Liver (tissue), 9 donors: Measurements from ENCODE around the gene DDN. TPM values are rescaled to one million over a fixed set of nuclear protein-coding genes. Genes with fewer than 3 reads are reported as not detected.

Experiments used
- DNase-seq: peaks from one replicate; pipeline ENCODE4 v3.0.0-alpha.2; 2017; ENCODE audit warnings: low spot score
- H3K27ac ChIP-seq, 2 donors: one replicate each; pipeline ENCODE4 v1.7.0; 2013; ENCODE audit warnings: inconsistent platforms in 2 of 2, low read length in 2 of 2, control low read depth in 1 of 2, low read depth in 1 of 2, mild to moderate bottlenecking in 1 of 2
- H3K27me3 ChIP-seq, 4 donors: one replicate each; pipeline versions ENCODE4 v1.6.1 to v1.7.0; 2013; ENCODE audit warnings: low read length in 3 of 4, inconsistent platforms in 1 of 4, mild to moderate bottlenecking in 1 of 4, moderate library complexity in 1 of 4; ENCODE audit not compliant: control insufficient read depth in 4 of 4, insufficient read depth in 4 of 4
- H3K36me3 ChIP-seq, 4 donors: one replicate each; pipeline versions ENCODE4 v1.6.1 to v1.7.0; 2013; ENCODE audit warnings: low read length in 3 of 4, mild to moderate bottlenecking in 3 of 4, low read depth in 1 of 4, moderate library complexity in 1 of 4; ENCODE audit not compliant: control insufficient read depth in 4 of 4, insufficient read depth in 3 of 4
- H3K4me1 ChIP-seq, 4 donors: one replicate each; pipeline versions ENCODE4 v1.6.1 to v1.7.0; 2013; ENCODE audit warnings: low read length in 3 of 4, mild to moderate bottlenecking in 3 of 4, moderate library complexity in 1 of 4; ENCODE audit not compliant: control insufficient read depth in 4 of 4, insufficient read depth in 4 of 4
- H3K4me3 ChIP-seq, 3 donors: one replicate each; pipeline versions ENCODE4 v1.6.1 to v1.7.0; 2013; ENCODE audit warnings: low read length in 3 of 3, control low read depth in 1 of 3, low read depth in 1 of 3, mild to moderate bottlenecking in 1 of 3
- H3K9ac ChIP-seq, 2 donors: one replicate each; pipeline ENCODE4 v1.7.0; 2013; ENCODE audit warnings: low read length in 2 of 2, mild to moderate bottlenecking in 2 of 2, moderate library complexity in 2 of 2, control low read depth in 1 of 2, low read depth in 1 of 2
- H3K9me3 ChIP-seq, 4 donors: one replicate each; pipeline versions ENCODE4 v1.6.1 to v1.7.0; 2013; ENCODE audit warnings: low read length in 3 of 4; ENCODE audit not compliant: control insufficient read depth in 4 of 4
- EGR1 ChIP-seq, 2 donors: IDR thresholded peaks; 2 replicates each; pipeline ENCODE4 v1.6.1; 2016 to 2018; ENCODE audit warnings: antibody characterized with exemption in 2 of 2, low read depth in 2 of 2
- FOXA1 ChIP-seq: IDR thresholded peaks from 2 replicates; pipeline ENCODE4 v1.6.1; 2016; ENCODE audit warnings: antibody characterized with exemption
- FOXA2 ChIP-seq: IDR thresholded peaks from 2 replicates; pipeline ENCODE4 v1.6.1; 2016; ENCODE audit warnings: antibody characterized with exemption
- GABPA ChIP-seq, 2 donors: IDR thresholded peaks in 1 of 2; conservative IDR thresholded peaks in 1 of 2; 2 replicates each; pipeline ENCODE4 v1.6.1; 2016; ENCODE audit warnings: antibody characterized with exemption in 2 of 2, mild to moderate bottlenecking in 1 of 2, moderate library complexity in 1 of 2
- HNF4A ChIP-seq, 2 donors: conservative IDR thresholded peaks; 2 replicates each; pipeline ENCODE4 v1.6.1; 2016; ENCODE audit warnings: antibody characterized with exemption in 2 of 2, mild to moderate bottlenecking in 2 of 2
- HNF4G ChIP-seq: IDR thresholded peaks from 2 replicates; pipeline ENCODE4 v1.6.1; 2016; ENCODE audit warnings: antibody characterized with exemption
- JUND ChIP-seq, 2 donors: IDR thresholded peaks; 2 replicates each; pipeline ENCODE4 v1.6.1; 2016; ENCODE audit warnings: antibody characterized with exemption in 2 of 2
- NR2F2 ChIP-seq: IDR thresholded peaks from 2 replicates; pipeline ENCODE4 v1.6.1; 2016; ENCODE audit warnings: antibody characterized with exemption
- RAD21 ChIP-seq, 2 donors: IDR thresholded peaks; 2 replicates each; pipeline ENCODE4 v1.6.1; 2016; ENCODE audit warnings: antibody characterized with exemption in 2 of 2, mild to moderate bottlenecking in 2 of 2
- RXRA ChIP-seq, 2 donors: IDR thresholded peaks; 2 replicates each; pipeline ENCODE4 v1.6.1; 2017 to 2018; ENCODE audit warnings: antibody characterized with exemption in 2 of 2, mild to moderate bottlenecking in 1 of 2
- SP1 ChIP-seq: IDR thresholded peaks from 2 replicates; pipeline ENCODE4 v1.6.1; 2018; ENCODE audit warnings: antibody characterized with exemption, mild to moderate bottlenecking
- TAF1 ChIP-seq: conservative IDR thresholded peaks from 2 replicates; pipeline ENCODE4 v1.6.1; 2016; ENCODE audit warnings: antibody characterized with exemption, mild to moderate bottlenecking
- YY1 ChIP-seq: IDR thresholded peaks from 2 replicates; pipeline ENCODE4 v1.6.1; 2016; ENCODE audit warnings: antibody characterized with exemption, mild to moderate bottlenecking
- whole genome bisulfite sequencing: extraction: QIAGEN DNeasy Blood & Tissue Kit; methylation state at CpG from one replicate; pipeline ENCODE4 v1.1.7; 2013; 5-methylcytosine and 5-hydroxymethylcytosine counted together
- polyA plus RNA-seq, 2 donors: library from polyadenylated mRNA; stranded (reverse) in 1 of 2; unstranded in 1 of 2; fragments of 200-250 nt in 1 of 2; fragments of >200 nt in 1 of 2; fragmentation: Nextera tagmentation in 1 of 2; extraction: Ambion mirVana in 1 of 2; gene quantifications; one replicate each; pipeline versions ENCODE4 v1.2.1 to v1.2.3, GENCODE V29; 2013 to 2015
- total RNA-seq, 2 donors: library from RNA; depleted of rRNA; stranded (reverse); fragments of >200 nt; gene quantifications; one replicate each; pipeline ENCODE4 v1.2.3, GENCODE V29; 2014
- TF ChIP-seq, protein P1 (sequence below): IDR thresholded peaks from 2 replicates; pipeline ENCODE4 v1.6.1; 2016; ENCODE audit warnings: antibody characterized with exemption
- TF ChIP-seq, protein P2 (sequence below): fragments of 150-350 bp; IDR thresholded peaks from 2 replicates; pipeline ENCODE4 v1.5.1; 2017; ENCODE audit warnings: improper control_type of control experiment, low read depth, low read length; ENCODE audit not compliant: missing input control
- TF ChIP-seq, protein P3 (sequence below): IDR thresholded peaks from 2 replicates; pipeline ENCODE4 v1.6.1; 2016; ENCODE audit warnings: antibody characterized with exemption
- TF ChIP-seq, protein P4 (sequence below): IDR thresholded peaks from 2 replicates; pipeline ENCODE4 v1.6.1; 2016; ENCODE audit warnings: antibody characterized with exemption, mild to moderate bottlenecking
- TF ChIP-seq, protein P5 (sequence below): IDR thresholded peaks from 2 replicates; pipeline ENCODE4 v1.6.1; 2016; ENCODE audit warnings: antibody characterized with exemption
- donor health status: healthy.
- donor health status: healthy.
- donor health status: healthy.
- donor health status: healthy.
- donor health status: healthy.

The DDN gene
- total and polyA plus RNA-seq, 4 donors, result 0.09 TPM; not detected in 3

DNA sequence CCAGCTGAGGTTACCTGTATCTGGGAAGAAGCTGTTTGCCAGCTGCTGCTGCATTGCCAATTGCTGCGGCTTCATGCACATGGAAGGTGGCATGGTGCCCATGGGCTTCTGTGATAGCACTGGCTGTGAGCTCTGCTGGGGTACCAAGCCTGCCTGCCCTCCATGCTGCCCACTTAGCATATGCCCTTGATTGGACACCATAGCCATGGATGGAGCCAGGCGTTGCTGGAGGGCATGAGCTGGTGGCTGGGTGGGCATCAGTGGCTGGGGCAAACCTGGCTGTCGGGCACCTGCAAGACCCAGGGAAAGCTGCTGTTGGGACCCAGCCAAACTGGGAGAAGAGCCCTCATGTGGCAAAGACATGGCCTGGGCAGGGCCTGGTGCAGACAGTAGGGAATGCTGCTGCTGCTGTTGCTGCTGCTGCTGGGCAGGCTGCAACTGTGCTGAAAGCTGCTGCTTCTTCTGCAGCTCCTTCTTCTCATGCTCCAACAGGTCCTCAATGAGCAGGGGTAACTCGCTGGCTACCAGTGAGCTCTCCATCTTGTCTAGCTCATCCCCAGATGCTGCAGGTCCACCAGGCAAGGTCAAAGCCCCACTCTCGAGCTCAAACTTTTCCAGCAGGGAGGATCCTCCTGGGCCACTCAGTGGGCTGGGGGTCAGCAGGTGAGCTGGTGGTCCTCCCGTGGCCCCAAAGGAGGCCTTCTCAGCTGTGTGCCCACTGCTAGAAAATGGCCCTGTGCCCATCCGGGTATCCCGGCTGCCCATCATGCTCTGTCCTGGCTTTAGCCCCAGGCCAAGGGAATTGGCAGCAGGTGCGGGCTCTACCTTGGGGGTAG lies 38.2 kb upstream of the DDN start:
- no peaks in the 10 kb centered on the region for H3K27me3 ChIP-seq
- DNase-seq, result no peak
- H3K27ac ChIP-seq, result no peak overlapping the region
- H3K36me3 ChIP-seq, result peaks cover 21 to 92% (median 57%) of the 10 kb centered on the region in 4 donors
- no peak for TF ChIP-seq TAF1
- no peak for TF ChIP-seq EGR1 (IDR thresholded peaks at IDR 0.05; ENCODE audit: low read depth in 2 of 2)
- TF ChIP-seq, protein P1, sequence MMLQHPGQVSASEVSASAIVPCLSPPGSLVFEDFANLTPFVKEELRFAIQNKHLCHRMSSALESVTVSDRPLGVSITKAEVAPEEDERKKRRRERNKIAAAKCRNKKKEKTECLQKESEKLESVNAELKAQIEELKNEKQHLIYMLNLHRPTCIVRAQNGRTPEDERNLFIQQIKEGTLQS, result no peak
- no peak for TF ChIP-seq RAD21 (IDR thresholded peaks at IDR 0.05)
- no peak for TF ChIP-seq RXRA (IDR thresholded peaks at IDR 0.05)
- TF ChIP-seq SP1, result no peak
- TF ChIP-seq, protein P2, sequence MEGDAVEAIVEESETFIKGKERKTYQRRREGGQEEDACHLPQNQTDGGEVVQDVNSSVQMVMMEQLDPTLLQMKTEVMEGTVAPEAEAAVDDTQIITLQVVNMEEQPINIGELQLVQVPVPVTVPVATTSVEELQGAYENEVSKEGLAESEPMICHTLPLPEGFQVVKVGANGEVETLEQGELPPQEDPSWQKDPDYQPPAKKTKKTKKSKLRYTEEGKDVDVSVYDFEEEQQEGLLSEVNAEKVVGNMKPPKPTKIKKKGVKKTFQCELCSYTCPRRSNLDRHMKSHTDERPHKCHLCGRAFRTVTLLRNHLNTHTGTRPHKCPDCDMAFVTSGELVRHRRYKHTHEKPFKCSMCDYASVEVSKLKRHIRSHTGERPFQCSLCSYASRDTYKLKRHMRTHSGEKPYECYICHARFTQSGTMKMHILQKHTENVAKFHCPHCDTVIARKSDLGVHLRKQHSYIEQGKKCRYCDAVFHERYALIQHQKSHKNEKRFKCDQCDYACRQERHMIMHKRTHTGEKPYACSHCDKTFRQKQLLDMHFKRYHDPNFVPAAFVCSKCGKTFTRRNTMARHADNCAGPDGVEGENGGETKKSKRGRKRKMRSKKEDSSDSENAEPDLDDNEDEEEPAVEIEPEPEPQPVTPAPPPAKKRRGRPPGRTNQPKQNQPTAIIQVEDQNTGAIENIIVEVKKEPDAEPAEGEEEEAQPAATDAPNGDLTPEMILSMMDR, result no peak
- TF ChIP-seq GABPA (IDR thresholded peaks at IDR 0.05 in 1 of 2, conservative IDR thresholded peaks at IDR 0.05 in 1 of 2), result no peak
- TF ChIP-seq HNF4A (conservative IDR thresholded peaks at IDR 0.05), result no peak
- no peak for TF ChIP-seq YY1
- TF ChIP-seq FOXA1, result no peak
- TF ChIP-seq, protein P3, sequence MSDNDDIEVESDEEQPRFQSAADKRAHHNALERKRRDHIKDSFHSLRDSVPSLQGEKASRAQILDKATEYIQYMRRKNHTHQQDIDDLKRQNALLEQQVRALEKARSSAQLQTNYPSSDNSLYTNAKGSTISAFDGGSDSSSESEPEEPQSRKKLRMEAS, result no peak
- TF ChIP-seq, protein P4, sequence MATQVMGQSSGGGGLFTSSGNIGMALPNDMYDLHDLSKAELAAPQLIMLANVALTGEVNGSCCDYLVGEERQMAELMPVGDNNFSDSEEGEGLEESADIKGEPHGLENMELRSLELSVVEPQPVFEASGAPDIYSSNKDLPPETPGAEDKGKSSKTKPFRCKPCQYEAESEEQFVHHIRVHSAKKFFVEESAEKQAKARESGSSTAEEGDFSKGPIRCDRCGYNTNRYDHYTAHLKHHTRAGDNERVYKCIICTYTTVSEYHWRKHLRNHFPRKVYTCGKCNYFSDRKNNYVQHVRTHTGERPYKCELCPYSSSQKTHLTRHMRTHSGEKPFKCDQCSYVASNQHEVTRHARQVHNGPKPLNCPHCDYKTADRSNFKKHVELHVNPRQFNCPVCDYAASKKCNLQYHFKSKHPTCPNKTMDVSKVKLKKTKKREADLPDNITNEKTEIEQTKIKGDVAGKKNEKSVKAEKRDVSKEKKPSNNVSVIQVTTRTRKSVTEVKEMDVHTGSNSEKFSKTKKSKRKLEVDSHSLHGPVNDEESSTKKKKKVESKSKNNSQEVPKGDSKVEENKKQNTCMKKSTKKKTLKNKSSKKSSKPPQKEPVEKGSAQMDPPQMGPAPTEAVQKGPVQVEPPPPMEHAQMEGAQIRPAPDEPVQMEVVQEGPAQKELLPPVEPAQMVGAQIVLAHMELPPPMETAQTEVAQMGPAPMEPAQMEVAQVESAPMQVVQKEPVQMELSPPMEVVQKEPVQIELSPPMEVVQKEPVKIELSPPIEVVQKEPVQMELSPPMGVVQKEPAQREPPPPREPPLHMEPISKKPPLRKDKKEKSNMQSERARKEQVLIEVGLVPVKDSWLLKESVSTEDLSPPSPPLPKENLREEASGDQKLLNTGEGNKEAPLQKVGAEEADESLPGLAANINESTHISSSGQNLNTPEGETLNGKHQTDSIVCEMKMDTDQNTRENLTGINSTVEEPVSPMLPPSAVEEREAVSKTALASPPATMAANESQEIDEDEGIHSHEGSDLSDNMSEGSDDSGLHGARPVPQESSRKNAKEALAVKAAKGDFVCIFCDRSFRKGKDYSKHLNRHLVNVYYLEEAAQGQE, result no peak
- no peak for TF ChIP-seq NR2F2
- TF ChIP-seq JUND (IDR thresholded peaks at IDR 0.05), result no peak
- TF ChIP-seq, protein P5, sequence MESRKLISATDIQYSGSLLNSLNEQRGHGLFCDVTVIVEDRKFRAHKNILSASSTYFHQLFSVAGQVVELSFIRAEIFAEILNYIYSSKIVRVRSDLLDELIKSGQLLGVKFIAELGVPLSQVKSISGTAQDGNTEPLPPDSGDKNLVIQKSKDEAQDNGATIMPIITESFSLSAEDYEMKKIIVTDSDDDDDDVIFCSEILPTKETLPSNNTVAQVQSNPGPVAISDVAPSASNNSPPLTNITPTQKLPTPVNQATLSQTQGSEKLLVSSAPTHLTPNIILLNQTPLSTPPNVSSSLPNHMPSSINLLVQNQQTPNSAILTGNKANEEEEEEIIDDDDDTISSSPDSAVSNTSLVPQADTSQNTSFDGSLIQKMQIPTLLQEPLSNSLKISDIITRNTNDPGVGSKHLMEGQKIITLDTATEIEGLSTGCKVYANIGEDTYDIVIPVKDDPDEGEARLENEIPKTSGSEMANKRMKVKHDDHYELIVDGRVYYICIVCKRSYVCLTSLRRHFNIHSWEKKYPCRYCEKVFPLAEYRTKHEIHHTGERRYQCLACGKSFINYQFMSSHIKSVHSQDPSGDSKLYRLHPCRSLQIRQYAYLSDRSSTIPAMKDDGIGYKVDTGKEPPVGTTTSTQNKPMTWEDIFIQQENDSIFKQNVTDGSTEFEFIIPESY, result no peak
- TF ChIP-seq FOXA2, result no peak
- no peak for TF ChIP-seq HNF4G
- no peak overlapping the region for H3K9ac ChIP-seq
- no peak overlapping the region for H3K4me3 ChIP-seq
- 94% methylated on average over 9 of the region's 9 CpGs for whole genome bisulfite sequencing
- no peaks in the 10 kb centered on the region for H3K4me1 ChIP-seq
- no peaks in the 10 kb centered on the region for H3K9me3 ChIP-seq
